ENCODE measurements around the gene HLA-DMA.
A peak's percentile ranks its signal among the peaks of the same experiment; 100 is the strongest.

The HLA-DMA gene

GRCh38 chr6:32977272-32977952 is 24.5 kb upstream of the HLA-DMA start:
- no peak overlapping the region for H3K27ac ChIP-seq (ENCODE audit: low read depth, low read length)
- peaks cover 98% of the 10 kb centered on the region for H3F3A ChIP-seq (ENCODE audit: insufficient read depth)
- H3K27me3 ChIP-seq (ENCODE audit: low read length) = no peaks in the 10 kb centered on the region
- peaks cover 54% of the 10 kb centered on the region for H3K79me2 ChIP-seq (ENCODE audit: insufficient read depth, low read length)
- no peak overlapping the region for H3K9ac ChIP-seq (ENCODE audit: low read length)
- peaks cover 71% of the 10 kb centered on the region for H4K20me1 ChIP-seq (ENCODE audit: low read depth, low read length)
- peaks cover 91% of the 10 kb centered on the region for H3K36me3 ChIP-seq (ENCODE audit: low read length)
- no peak overlapping the region for H3K4me3 ChIP-seq (ENCODE audit: insufficient read depth, low read length, poor library complexity, severe bottlenecking)
- H3K9me2 ChIP-seq (replicated peaks; ENCODE audit: insufficient read depth, low read length) = no peaks in the 10 kb centered on the region
- H3K9me3 ChIP-seq (ENCODE audit: insufficient read depth, low read length) = no peaks in the 10 kb centered on the region
- no peak overlapping the region for H3K4me2 ChIP-seq (ENCODE audit: low read depth, low read length, poor library complexity, severe bottlenecking)
- TF ChIP-seq EZH2phosphoT487 (conservative IDR thresholded peaks at IDR 0.05; ENCODE audit: low read length) (no peak), CTCF (IDR thresholded peaks at IDR 0.05; ENCODE audit: insufficient read depth, low read length, poor library complexity, severe bottlenecking) (no peak)
- no peak overlapping the region for H2AFZ ChIP-seq (ENCODE audit: low read depth, low read length, severe bottlenecking)

GRCh38 chr6:32976334-32977069 is 23.6 kb upstream of the HLA-DMA start:
- peaks cover 95% of the 10 kb centered on the region for H3F3A ChIP-seq (ENCODE audit: insufficient read depth)
- no peak overlapping the region for H3K9ac ChIP-seq (ENCODE audit: low read length)
- H3K9me3 ChIP-seq (ENCODE audit: insufficient read depth, low read length) = no peaks in the 10 kb centered on the region

GRCh38 chr6:32975886-32976285 is 23.0 kb upstream of the HLA-DMA start:
- Histone ChIP-seq H4K20me1 (ENCODE audit: low read depth, low read length) (peaks cover 71% of the 10 kb centered on the region), H3K79me2 (ENCODE audit: insufficient read depth, low read length) (peaks cover 62% of the 10 kb centered on the region), H3F3A (ENCODE audit: insufficient read depth) (peaks cover 94% of the 10 kb centered on the region), H2AFZ (ENCODE audit: low read depth, low read length, severe bottlenecking) (no peak overlapping the region), H3K4me2 (ENCODE audit: low read depth, low read length, poor library complexity, severe bottlenecking) (peak overlapping the region; percentile 73), H3K9me2 (replicated peaks; ENCODE audit: insufficient read depth, low read length) (no peaks in the 10 kb centered on the region), H3K27ac (ENCODE audit: low read depth, low read length) (no peak overlapping the region), H3K36me3 (ENCODE audit: low read length) (peaks cover 89% of the 10 kb centered on the region), H3K9ac (ENCODE audit: low read length) (no peak overlapping the region), H3K9me3 (ENCODE audit: insufficient read depth, low read length) (no peaks in the 10 kb centered on the region), H3K27me3 (ENCODE audit: low read length) (no peaks in the 10 kb centered on the region), H3K4me3 (ENCODE audit: insufficient read depth, low read length, poor library complexity, severe bottlenecking) (no peak overlapping the region)
- TF ChIP-seq EZH2phosphoT487 (conservative IDR thresholded peaks at IDR 0.05; ENCODE audit: low read length) = no peak
- TF ChIP-seq CTCF (IDR thresholded peaks at IDR 0.05; ENCODE audit: insufficient read depth, low read length, poor library complexity, severe bottlenecking) = no peak

More at GRCh38 chr6:32976334-32977069, 23.6 kb upstream of the HLA-DMA start:
- peaks cover 71% of the 10 kb centered on the region for H4K20me1 ChIP-seq (ENCODE audit: low read depth, low read length)
- no peaks in the 10 kb centered on the region for H3K27me3 ChIP-seq (ENCODE audit: low read length)
- no peaks in the 10 kb centered on the region for H3K9me2 ChIP-seq (replicated peaks; ENCODE audit: insufficient read depth, low read length)
- H3K27ac ChIP-seq (ENCODE audit: low read depth, low read length) = no peak overlapping the region
- no peak overlapping the region for H2AFZ ChIP-seq (ENCODE audit: low read depth, low read length, severe bottlenecking)
- H3K36me3 ChIP-seq (ENCODE audit: low read length) = peaks cover 92% of the 10 kb centered on the region
- H3K4me2 ChIP-seq (ENCODE audit: low read depth, low read length, poor library complexity, severe bottlenecking) = no peak overlapping the region
- H3K79me2 ChIP-seq (ENCODE audit: insufficient read depth, low read length) = peaks cover 58% of the 10 kb centered on the region
- TF ChIP-seq EZH2phosphoT487 (conservative IDR thresholded peaks at IDR 0.05; ENCODE audit: low read length) (no peak), CTCF (IDR thresholded peaks at IDR 0.05; ENCODE audit: insufficient read depth, low read length, poor library complexity, severe bottlenecking) (no peak)
- H3K4me3 ChIP-seq (ENCODE audit: insufficient read depth, low read length, poor library complexity, severe bottlenecking) = no peak overlapping the region

All from SU-DHL-6 (cell line).